ENCODE results near the gene RASGEF1B.

RASGEF1B gene

DNA sequence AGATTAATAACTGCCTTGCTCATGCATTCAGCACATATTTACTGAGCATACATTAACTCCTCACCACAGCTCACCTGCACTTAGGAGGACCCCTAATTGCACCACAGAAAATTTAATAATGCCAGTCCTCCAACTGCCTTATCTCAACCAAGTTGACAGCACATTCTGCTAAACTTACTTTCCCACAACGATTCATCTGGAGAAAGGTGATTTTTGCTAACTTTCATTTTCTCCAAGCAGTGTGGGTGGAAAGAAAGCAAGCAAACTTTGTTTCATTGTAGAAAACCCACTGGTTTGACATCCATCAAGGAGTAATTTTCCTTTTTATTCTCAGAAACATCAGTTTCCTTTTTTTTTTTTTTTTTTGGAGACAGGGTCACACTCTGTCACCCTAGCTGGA is 49.1 kb downstream of the RASGEF1B start:
- no peak overlapping the region for H2BK120ac ChIP-seq (ENCODE audit: low read depth, low read length)
- H2AFZ ChIP-seq (ENCODE audit: low read depth, low read length), result no peak overlapping the region
- H3K27ac ChIP-seq (ENCODE audit: low read length, poor library complexity, severe bottlenecking), result no peak overlapping the region
- no peaks in the 10 kb centered on the region for H3K79me1 ChIP-seq (replicated peaks; ENCODE audit: low read length, poor library complexity, severe bottlenecking)
- no peak for DNase-seq
- H3K9me3 ChIP-seq (ENCODE audit: control insufficient read depth, low read length), result no peaks in the 10 kb centered on the region
- no peaks in the 10 kb centered on the region for H3K36me3 ChIP-seq (ENCODE audit: control insufficient read depth in 1 of 2, insufficient read depth in 2 of 2, low read depth in 1 of 2, low read length in 2 of 2)
- H3K18ac ChIP-seq (ENCODE audit: low read depth in 1 of 2, low read length in 2 of 2), result no peak overlapping the region
- H3K4me1 ChIP-seq (ENCODE audit: control insufficient read depth, insufficient read depth, low read depth, low read length), result peaks cover 2% of the 10 kb centered on the region
- no peak overlapping the region for H3K23ac ChIP-seq (ENCODE audit: low read length in 2 of 2)
- no peak overlapping the region for H4K8ac ChIP-seq (ENCODE audit: low read length)
- no peak overlapping the region for H2BK5ac ChIP-seq (ENCODE audit: low read depth, low read length, poor library complexity, severe bottlenecking)
- H3K4me2 ChIP-seq (ENCODE audit: low read length, poor library complexity, severe bottlenecking), result no peak overlapping the region
- no peak overlapping the region for H3K4ac ChIP-seq (ENCODE audit: low read depth in 1 of 2, low read length in 2 of 2)
- no peak overlapping the region for H2BK12ac ChIP-seq (ENCODE audit: low read length in 2 of 2)
- H2AK5ac ChIP-seq (ENCODE audit: low read length, severe bottlenecking), result no peak overlapping the region
- no peak overlapping the region for H4K91ac ChIP-seq (ENCODE audit: low read length)
- H2BK15ac ChIP-seq (ENCODE audit: low read depth, poor library complexity, severe bottlenecking), result no peak overlapping the region
- no peak overlapping the region for H3K4me3 ChIP-seq (ENCODE audit: insufficient read depth in 1 of 2, low read depth in 1 of 2, low read length in 2 of 2)
- no peaks in the 10 kb centered on the region for H3K27me3 ChIP-seq (ENCODE audit: control insufficient read depth in 1 of 2, insufficient read depth in 1 of 2, low read length in 2 of 2)
- WGBS, result no CpG with 5 or more reads among the region's 1 CpG
- no peak overlapping the region for H3K14ac ChIP-seq (ENCODE audit: low read length in 2 of 2)
- H3K9ac ChIP-seq (ENCODE audit: low read length), result no peak overlapping the region

DNA sequence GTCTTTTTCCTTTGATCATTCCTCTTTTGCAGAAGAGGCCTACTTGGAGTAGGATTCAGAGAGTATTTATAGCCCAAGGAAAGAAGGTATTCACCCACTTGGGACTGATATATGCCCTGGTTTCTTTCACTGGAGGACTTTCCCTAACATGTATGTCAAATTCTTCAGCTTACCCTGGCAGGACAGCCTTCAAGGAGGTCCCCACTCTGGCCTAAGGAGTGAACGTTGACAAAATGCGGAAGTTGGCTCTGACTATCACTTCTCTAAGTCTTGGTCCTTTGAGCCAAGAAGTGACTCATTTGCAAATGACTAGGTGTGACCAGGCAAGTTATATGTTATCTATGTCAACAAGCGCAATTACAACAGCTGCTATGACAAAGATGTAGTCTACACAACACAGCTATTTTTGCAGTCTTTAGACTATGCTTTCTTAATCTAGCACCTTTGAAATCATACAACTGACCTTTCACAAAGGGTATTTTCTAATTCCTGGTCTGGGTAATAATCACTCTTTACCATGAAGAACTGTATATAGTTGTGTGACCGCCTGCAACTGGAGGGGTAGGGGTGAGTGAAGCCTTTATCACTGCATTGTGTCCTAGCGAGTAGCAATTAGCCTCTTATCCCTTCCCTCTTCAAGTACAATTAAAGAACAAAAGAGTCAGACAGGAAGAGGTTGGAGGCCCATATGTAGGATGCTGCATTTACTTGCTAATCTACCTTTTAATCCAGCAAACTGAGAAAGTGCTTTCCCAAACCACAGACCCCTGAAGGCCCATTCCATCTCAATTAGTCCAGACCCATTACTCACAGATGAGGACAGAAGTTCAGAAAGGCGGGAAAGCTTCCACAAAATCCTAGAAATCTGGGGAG is 50.1 kb downstream of the RASGEF1B start:
- Histone ChIP-seq H2BK12ac (ENCODE audit: low read length in 2 of 2) (no peak overlapping the region), H2AK5ac (ENCODE audit: low read length, severe bottlenecking) (no peak overlapping the region)
- no peak for DNase-seq

DNA sequence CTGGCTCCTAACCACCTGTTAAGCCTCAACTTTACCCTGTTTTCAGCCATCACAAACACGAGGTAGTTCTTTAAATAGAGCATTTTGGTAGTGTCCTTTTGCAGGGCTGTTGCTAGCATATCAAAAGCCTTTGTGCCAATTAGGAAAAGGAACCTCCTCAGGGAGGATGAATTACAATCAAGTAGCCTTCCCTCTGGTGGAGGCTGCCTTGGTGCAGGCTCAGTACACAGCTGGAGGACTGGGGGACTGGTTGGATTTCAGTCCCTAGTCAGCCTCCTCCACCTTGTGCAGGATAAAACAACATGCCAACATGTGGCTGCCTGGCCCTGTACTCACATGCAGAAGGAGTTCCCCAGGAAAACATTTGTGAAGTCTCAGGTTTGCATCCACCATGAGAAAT is 53.1 kb downstream of the RASGEF1B start:
- Histone ChIP-seq H4K8ac (ENCODE audit: low read length) (no peak overlapping the region), H3K36me3 (ENCODE audit: control insufficient read depth in 1 of 2, insufficient read depth in 2 of 2, low read depth in 1 of 2, low read length in 2 of 2) (no peaks in the 10 kb centered on the region), H3K79me1 (replicated peaks; ENCODE audit: low read length, poor library complexity, severe bottlenecking) (no peaks in the 10 kb centered on the region), H3K9me3 (ENCODE audit: control insufficient read depth, low read length) (no peaks in the 10 kb centered on the region), H2BK12ac (ENCODE audit: low read length in 2 of 2) (no peak overlapping the region), H3K4ac (ENCODE audit: low read depth in 1 of 2, low read length in 2 of 2) (no peak overlapping the region), H3K27ac (ENCODE audit: low read length, poor library complexity, severe bottlenecking) (no peak overlapping the region), H3K4me3 (ENCODE audit: insufficient read depth in 1 of 2, low read depth in 1 of 2, low read length in 2 of 2) (no peak overlapping the region), H2AK5ac (ENCODE audit: low read length, severe bottlenecking) (no peak overlapping the region), H3K18ac (ENCODE audit: low read depth in 1 of 2, low read length in 2 of 2) (no peak overlapping the region), H2BK15ac (ENCODE audit: low read depth, poor library complexity, severe bottlenecking) (no peak overlapping the region), H2BK120ac (ENCODE audit: low read depth, low read length) (no peak overlapping the region), H3K4me1 (ENCODE audit: control insufficient read depth, insufficient read depth, low read depth, low read length) (no peaks in the 10 kb centered on the region), H3K9ac (ENCODE audit: low read length) (no peak overlapping the region), H2BK5ac (ENCODE audit: low read depth, low read length, poor library complexity, severe bottlenecking) (no peak overlapping the region), H4K91ac (ENCODE audit: low read length) (no peak overlapping the region), H3K27me3 (ENCODE audit: control insufficient read depth in 1 of 2, insufficient read depth in 1 of 2, low read length in 2 of 2) (no peaks in the 10 kb centered on the region), H3K23ac (ENCODE audit: low read length in 2 of 2) (no peak overlapping the region), H2AFZ (ENCODE audit: low read depth, low read length) (no peak overlapping the region), H3K14ac (ENCODE audit: low read length in 2 of 2) (no peak overlapping the region), H3K4me2 (ENCODE audit: low read length, poor library complexity, severe bottlenecking) (no peak overlapping the region)
- DNase-seq, result no peak
- WGBS, result 36% methylated on average over 1 of the region's 1 CpG

More for the DNA sequence above, 50.1 kb downstream of the RASGEF1B start:
- no peak overlapping the region for H3K4me2 ChIP-seq (ENCODE audit: low read length, poor library complexity, severe bottlenecking)
- no peak overlapping the region for H2AFZ ChIP-seq (ENCODE audit: low read depth, low read length)
- no peak overlapping the region for H3K14ac ChIP-seq (ENCODE audit: low read length in 2 of 2)
- H3K36me3 ChIP-seq (ENCODE audit: control insufficient read depth in 1 of 2, insufficient read depth in 2 of 2, low read depth in 1 of 2, low read length in 2 of 2), result no peaks in the 10 kb centered on the region
- no peaks in the 10 kb centered on the region for H3K79me1 ChIP-seq (replicated peaks; ENCODE audit: low read length, poor library complexity, severe bottlenecking)
- H4K91ac ChIP-seq (ENCODE audit: low read length), result no peak overlapping the region
- 60% methylated on average over 4 of the region's 6 CpGs for WGBS
- H3K18ac ChIP-seq (ENCODE audit: low read depth in 1 of 2, low read length in 2 of 2), result no peak overlapping the region
- H3K4ac ChIP-seq (ENCODE audit: low read depth in 1 of 2, low read length in 2 of 2), result no peak overlapping the region
- H3K9me3 ChIP-seq (ENCODE audit: control insufficient read depth, low read length), result no peaks in the 10 kb centered on the region
- no peak overlapping the region for H4K8ac ChIP-seq (ENCODE audit: low read length)
- no peak overlapping the region for H2BK120ac ChIP-seq (ENCODE audit: low read depth, low read length)
- no peak overlapping the region for H3K23ac ChIP-seq (ENCODE audit: low read length in 2 of 2)
- H2BK15ac ChIP-seq (ENCODE audit: low read depth, poor library complexity, severe bottlenecking), result no peak overlapping the region
- H3K27me3 ChIP-seq (ENCODE audit: control insufficient read depth in 1 of 2, insufficient read depth in 1 of 2, low read length in 2 of 2), result no peaks in the 10 kb centered on the region
- no peak overlapping the region for H3K27ac ChIP-seq (ENCODE audit: low read length, poor library complexity, severe bottlenecking)
- no peak overlapping the region for H3K4me3 ChIP-seq (ENCODE audit: insufficient read depth in 1 of 2, low read depth in 1 of 2, low read length in 2 of 2)
- no peak overlapping the region for H2BK5ac ChIP-seq (ENCODE audit: low read depth, low read length, poor library complexity, severe bottlenecking)
- no peak overlapping the region for H3K9ac ChIP-seq (ENCODE audit: low read length)
- H3K4me1 ChIP-seq (ENCODE audit: control insufficient read depth, insufficient read depth, low read depth, low read length), result no peaks in the 10 kb centered on the region

DNA sequence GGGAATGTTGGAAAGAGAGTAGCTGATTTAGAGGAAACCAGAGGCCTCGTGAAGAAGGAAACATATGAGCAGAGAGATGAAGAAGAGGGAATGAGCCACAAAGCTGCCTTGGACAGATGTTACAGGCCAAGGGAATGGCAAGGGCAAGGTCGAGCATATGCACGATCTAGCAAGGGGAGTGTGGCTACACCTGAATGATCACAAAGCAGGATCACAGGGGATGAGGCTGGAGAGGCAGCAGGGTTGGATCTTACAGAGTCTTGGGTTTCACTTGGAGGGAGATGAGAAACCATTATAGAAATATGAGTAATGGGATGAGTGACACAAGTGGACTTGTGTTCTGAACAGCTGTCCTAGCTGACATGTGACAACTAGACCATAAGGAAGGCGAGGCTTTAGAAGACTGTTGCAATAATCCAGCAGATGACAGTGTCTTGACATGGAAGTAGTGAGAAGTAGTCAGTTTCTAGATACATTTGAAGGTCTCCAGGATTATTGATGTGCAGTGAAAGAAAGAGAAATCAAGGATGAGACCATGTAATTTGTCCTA is 58.7 kb downstream of the RASGEF1B start:
- no peak overlapping the region for H3K18ac ChIP-seq (ENCODE audit: low read depth in 1 of 2, low read length in 2 of 2)
- H3K4me1 ChIP-seq (ENCODE audit: control insufficient read depth, insufficient read depth, low read depth, low read length), result peaks cover 2% of the 10 kb centered on the region
- no peaks in the 10 kb centered on the region for H3K79me1 ChIP-seq (replicated peaks; ENCODE audit: low read length, poor library complexity, severe bottlenecking)
- no peak overlapping the region for H4K8ac ChIP-seq (ENCODE audit: low read length)
- no peak overlapping the region for H2AK5ac ChIP-seq (ENCODE audit: low read length, severe bottlenecking)
- no peaks in the 10 kb centered on the region for H3K36me3 ChIP-seq (ENCODE audit: control insufficient read depth in 1 of 2, insufficient read depth in 2 of 2, low read depth in 1 of 2, low read length in 2 of 2)
- H3K4me3 ChIP-seq (ENCODE audit: insufficient read depth in 1 of 2, low read depth in 1 of 2, low read length in 2 of 2), result no peak overlapping the region
- H3K4me2 ChIP-seq (ENCODE audit: low read length, poor library complexity, severe bottlenecking), result no peak overlapping the region
- H3K14ac ChIP-seq (ENCODE audit: low read length in 2 of 2), result no peak overlapping the region
- no peak for DNase-seq
- no peaks in the 10 kb centered on the region for H3K27me3 ChIP-seq (ENCODE audit: control insufficient read depth in 1 of 2, insufficient read depth in 1 of 2, low read length in 2 of 2)
- H3K9me3 ChIP-seq (ENCODE audit: control insufficient read depth, low read length), result no peaks in the 10 kb centered on the region
- H2BK12ac ChIP-seq (ENCODE audit: low read length in 2 of 2), result no peak overlapping the region
- no peak overlapping the region for H2BK15ac ChIP-seq (ENCODE audit: low read depth, poor library complexity, severe bottlenecking)
- WGBS, result 82% methylated on average over 4 of the region's 4 CpGs
- H3K27ac ChIP-seq (ENCODE audit: low read length, poor library complexity, severe bottlenecking), result no peak overlapping the region
- no peak overlapping the region for H2BK120ac ChIP-seq (ENCODE audit: low read depth, low read length)
- no peak overlapping the region for H2AFZ ChIP-seq (ENCODE audit: low read depth, low read length)
- H2BK5ac ChIP-seq (ENCODE audit: low read depth, low read length, poor library complexity, severe bottlenecking), result no peak overlapping the region
- no peak overlapping the region for H4K91ac ChIP-seq (ENCODE audit: low read length)
- H3K23ac ChIP-seq (ENCODE audit: low read length in 2 of 2), result no peak overlapping the region
- H3K4ac ChIP-seq (ENCODE audit: low read depth in 1 of 2, low read length in 2 of 2), result no peak overlapping the region
- no peak overlapping the region for H3K9ac ChIP-seq (ENCODE audit: low read length)
